Glutamatergic neuron (in vitro differentiated cells): Measurements from ENCODE around the gene KLHL22. TPM values are rescaled to one million over a fixed set of nuclear protein-coding genes. Genes with fewer than 3 reads are reported as not detected.
A peak's percentile ranks its signal among the peaks of the same experiment; 100 is the strongest.

Source experiments
- DNase-seq: peaks from one replicate; pipeline ENCODE4 v3.0.0; 2022
- H3K27ac Mint-ChIP-seq: one replicate; pipeline ENCODE4 v1.8.0; 2020; ENCODE audit warnings: mild to moderate bottlenecking, mixed read lengths, inconsistent platforms; ENCODE audit not compliant: unreplicated experiment
- H3K27me3 Mint-ChIP-seq: one replicate; pipeline ENCODE4 v1.8.0; 2020; ENCODE audit warnings: mild to moderate bottlenecking, moderate library complexity, mixed read lengths, inconsistent platforms; ENCODE audit not compliant: unreplicated experiment
- H3K36me3 Mint-ChIP-seq: one replicate; pipeline ENCODE4 v1.8.0; 2020; ENCODE audit warnings: mild to moderate bottlenecking, mixed read lengths, inconsistent platforms; ENCODE audit not compliant: unreplicated experiment
- H3K4me1 Mint-ChIP-seq: one replicate; pipeline ENCODE4 v1.8.0; 2020; ENCODE audit warnings: mild to moderate bottlenecking, low read depth, mixed read lengths, inconsistent platforms; ENCODE audit not compliant: unreplicated experiment
- H3K4me3 Mint-ChIP-seq: one replicate; pipeline ENCODE4 v1.8.0; 2020; ENCODE audit warnings: mild to moderate bottlenecking, mixed read lengths, inconsistent platforms; ENCODE audit not compliant: unreplicated experiment
- H3K9me3 Mint-ChIP-seq: one replicate; pipeline ENCODE4 v1.8.0; 2020; ENCODE audit warnings: mild to moderate bottlenecking, moderate library complexity, mixed read lengths, inconsistent platforms; ENCODE audit not compliant: unreplicated experiment
- CTCF ChIP-seq: fragments of 200-600 bp; sonication (generic); IDR thresholded peaks from one replicate; pipeline ENCODE4 v1.5.0; 2021; ENCODE audit not compliant: partially characterized antibody, unreplicated experiment
- total RNA-seq: library from RNA; stranded (reverse); fragmentation: NEBNext Ultra II Directional; extraction: Animal tissue kit (Norgen Biotek cat#: 25700); gene quantifications from one replicate; pipeline ENCODE4 v1.2.1, GENCODE V29; 2021; ENCODE audit not compliant: unreplicated experiment

Gene KLHL22
- total RNA-seq, 1 donor from 2014 or later = 20.2 TPM

- H3K4me1 Mint-ChIP-seq = peaks cover 29% of the 10 kb centered on the region
- peaks cover 2% of the 10 kb centered on the region for H3K27me3 Mint-ChIP-seq
- peak overlapping the region; percentile 33 for H3K27ac Mint-ChIP-seq
- no peak overlapping the region for H3K4me3 Mint-ChIP-seq
- no peak for TF ChIP-seq CTCF
- peaks cover 11% of the 10 kb centered on the region for H3K9me3 Mint-ChIP-seq
- no peaks in the 10 kb centered on the region for H3K36me3 Mint-ChIP-seq
- DNase-seq = peak; percentile 38
Observed at GRCh38 chr22:20463324-20464095, 32.1 kb downstream of the KLHL22 start.

GRCh38 chr22:20459862-20460261 lies 35.7 kb downstream of the KLHL22 start:
- no peak for DNase-seq
- H3K27ac Mint-ChIP-seq = no peak overlapping the region
- H3K36me3 Mint-ChIP-seq = no peaks in the 10 kb centered on the region
- peaks cover 8% of the 10 kb centered on the region for H3K9me3 Mint-ChIP-seq
- H3K4me3 Mint-ChIP-seq = no peak overlapping the region
- no peak for TF ChIP-seq CTCF
- H3K27me3 Mint-ChIP-seq = no peaks in the 10 kb centered on the region
- H3K4me1 Mint-ChIP-seq = peaks cover 32% of the 10 kb centered on the region

- DNase-seq = no peak
- Mint-ChIP-seq H3K4me3 (no peak overlapping the region), H3K9me3 (peaks cover 8% of the 10 kb centered on the region), H3K36me3 (no peaks in the 10 kb centered on the region), H3K4me1 (peaks cover 32% of the 10 kb centered on the region), H3K27ac (no peak overlapping the region), H3K27me3 (peaks cover 2% of the 10 kb centered on the region)
- no peak for TF ChIP-seq CTCF
Observed at GRCh38 chr22:20459152-20459542, 36.4 kb downstream of the KLHL22 start.

- no peak for DNase-seq
- Mint-ChIP-seq H3K4me3 (no peak overlapping the region), H3K36me3 (no peaks in the 10 kb centered on the region), H3K27ac (no peak overlapping the region), H3K9me3 (peaks cover 8% of the 10 kb centered on the region), H3K4me1 (peaks cover 29% of the 10 kb centered on the region), H3K27me3 (peaks cover 2% of the 10 kb centered on the region)
- TF ChIP-seq CTCF = no peak
Observed at GRCh38 chr22:20458530-20459151, 37.0 kb downstream of the KLHL22 start.
